ENCODE measurements around the gene MAOB. TPM values are rescaled to one million over a fixed set of nuclear protein-coding genes. Genes with fewer than 3 reads are reported as not detected.
A peak's percentile ranks its signal among the peaks of the same experiment; 100 is the strongest.
"Not testable (repeated sequence)": the region's sequence is repeated elsewhere in the genome, so short reads cannot be mapped to it uniquely, and the experiment has no call there.

MAOB gene
- 0.13 TPM in 1 of 2 replicates, not detected in the other for total RNA-seq

DNA sequence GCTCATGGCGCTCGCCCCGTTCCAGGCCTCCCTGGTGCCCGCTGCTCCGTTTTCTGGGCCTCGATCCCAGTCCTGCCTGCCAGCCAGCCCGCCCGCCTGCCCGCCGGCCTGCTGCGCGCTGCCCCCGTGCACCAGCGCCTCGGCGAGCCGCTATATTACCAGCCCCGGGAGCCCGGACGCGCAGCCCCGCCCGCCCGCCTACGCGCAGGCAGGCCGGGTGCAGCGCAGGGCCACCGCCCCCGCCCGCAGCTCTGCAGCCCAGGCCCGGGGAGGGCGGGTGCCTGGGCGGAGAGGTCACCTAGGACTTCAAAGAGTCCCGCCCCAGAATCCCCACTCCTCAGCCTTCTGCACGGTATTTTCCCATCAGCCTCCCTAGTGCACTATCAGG, at the start of gene MAOB:
Gene MAOB, minus strand, starts transcription at position 157 of the 388 bp plus-strand sequence. Its CDS starts 151 bp downstream, at position 6.
- no peak for DNase-seq (ENCODE audit: low read depth in 2 of 2)

DNA sequence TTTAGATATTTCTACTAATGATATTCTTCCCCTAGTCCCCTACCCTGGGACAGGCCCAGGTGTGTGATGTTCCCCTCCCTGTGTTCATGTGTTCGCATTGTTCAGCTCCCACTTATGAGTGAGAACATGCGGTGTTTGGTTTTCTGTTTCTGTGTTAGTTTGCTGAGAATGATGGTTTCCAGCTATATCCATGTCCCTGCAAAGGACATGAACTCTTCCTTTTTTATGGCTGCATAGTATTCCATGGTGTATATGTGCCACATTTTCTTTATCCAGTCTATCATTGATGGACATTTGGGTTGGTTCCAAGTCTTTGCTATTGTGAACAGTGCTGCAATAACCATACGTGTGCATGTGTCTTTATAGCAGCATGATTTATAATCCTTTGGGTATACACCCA, 39.8 kb upstream of the MAOB start:
- not testable (repeated sequence) for DNase-seq (ENCODE audit: low read depth in 2 of 2)

DNA sequence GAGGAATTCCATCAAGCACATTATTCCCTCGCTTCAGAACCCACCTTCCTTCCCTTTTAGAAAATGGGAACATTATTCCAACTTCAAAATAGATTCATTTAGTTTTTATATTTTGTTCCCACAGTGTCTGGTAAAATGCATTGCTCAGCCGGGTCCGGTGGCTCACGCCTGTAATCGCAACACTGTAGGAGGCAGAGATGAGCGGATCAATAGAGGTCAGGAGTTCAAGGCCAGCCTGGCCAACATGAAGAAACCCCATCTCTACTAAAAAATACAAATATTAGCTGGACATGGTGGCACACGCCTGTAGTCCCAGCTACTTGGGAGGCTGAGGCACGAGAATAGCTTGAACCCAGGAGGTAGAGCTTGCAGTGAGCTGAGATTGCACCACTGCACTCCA, 28.5 kb upstream of the MAOB start:
- DNase-seq (ENCODE audit: low read depth in 2 of 2) = not testable (repeated sequence)

DNA sequence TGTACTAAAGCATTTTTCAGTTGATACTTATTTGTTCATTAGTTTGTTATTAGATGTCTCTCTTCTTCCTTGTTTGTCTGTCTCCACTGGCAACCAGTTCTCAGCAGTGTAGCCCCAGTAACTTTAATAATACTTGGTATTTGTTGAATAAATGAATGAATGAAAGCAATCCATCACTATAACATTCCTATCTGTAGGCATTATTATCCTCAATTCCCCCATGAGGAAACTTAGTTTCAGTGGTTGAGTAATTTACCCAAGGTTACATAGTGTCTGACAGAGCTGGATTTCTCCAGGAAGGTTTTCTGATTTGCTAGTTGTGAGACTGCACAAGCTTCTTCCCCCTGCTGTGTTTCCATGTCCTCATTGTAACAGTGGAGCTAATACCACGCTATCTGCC, 27.8 kb upstream of the MAOB start:
- no peak for DNase-seq (ENCODE audit: low read depth in 2 of 2)

DNA sequence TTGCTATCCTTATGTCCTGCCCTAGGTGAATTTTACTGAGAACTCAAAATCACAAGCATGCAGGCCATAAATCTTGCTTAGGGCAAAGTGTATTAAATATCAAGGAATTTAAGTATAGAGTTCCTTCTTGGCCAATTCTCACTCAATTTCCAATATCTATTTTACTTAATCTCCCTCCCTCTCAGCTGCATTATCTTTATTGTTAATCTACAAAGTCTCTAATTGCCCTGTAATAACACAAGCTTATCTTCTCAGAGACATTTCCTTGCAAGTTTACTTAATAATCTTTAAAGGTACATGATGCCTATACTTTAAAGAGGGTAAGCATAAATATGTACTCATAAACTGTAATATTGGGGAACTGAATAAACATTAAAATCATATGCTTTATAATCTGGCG, 26.9 kb upstream of the MAOB start:
- DNase-seq (ENCODE audit: low read depth in 2 of 2) = no peak

DNA sequence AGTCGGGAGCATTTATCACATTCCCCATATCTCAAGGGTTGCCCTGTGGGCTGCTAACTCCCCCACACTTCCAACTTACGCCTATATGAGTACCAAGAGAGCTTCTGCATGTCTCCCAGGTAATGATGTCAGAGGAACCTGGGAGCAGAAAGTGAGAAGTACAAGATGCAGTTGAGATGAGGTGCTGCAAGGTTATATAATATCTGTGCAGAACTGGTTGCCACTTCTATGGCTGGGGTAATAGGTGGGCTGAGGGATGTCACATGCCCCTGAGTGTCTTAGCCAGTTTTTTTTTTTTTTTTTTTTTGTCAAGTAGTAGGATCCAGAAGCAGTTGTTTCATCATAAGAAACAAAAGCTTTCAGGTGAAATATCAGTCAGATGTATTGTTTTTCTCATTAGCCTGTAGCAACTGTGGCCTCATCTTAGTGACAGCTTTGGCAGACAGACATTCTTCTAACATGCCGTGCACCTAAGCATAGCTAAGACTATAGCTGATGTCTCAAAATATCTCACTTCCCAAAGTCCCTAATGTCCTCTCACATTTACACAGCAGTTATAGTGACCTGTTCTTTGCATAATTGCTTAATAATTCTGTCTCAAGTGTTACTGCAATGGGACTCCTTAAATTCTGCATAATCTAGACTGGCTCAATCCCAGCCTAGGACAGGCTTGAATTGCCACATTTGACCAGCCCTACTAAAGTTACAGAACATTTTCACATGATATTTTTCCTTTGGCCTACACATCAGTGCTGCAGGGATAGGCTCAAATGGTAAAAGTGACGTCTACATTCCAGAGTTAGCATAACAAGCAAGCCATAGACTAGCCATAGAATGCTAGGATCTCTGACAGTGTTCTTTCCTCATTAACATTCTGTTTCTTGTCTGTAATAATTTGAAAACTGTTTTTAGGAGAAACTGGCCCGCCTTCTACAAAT, 17.9 kb upstream of the MAOB start:
- DNase-seq (ENCODE audit: low read depth in 2 of 2) = no peak

DNA sequence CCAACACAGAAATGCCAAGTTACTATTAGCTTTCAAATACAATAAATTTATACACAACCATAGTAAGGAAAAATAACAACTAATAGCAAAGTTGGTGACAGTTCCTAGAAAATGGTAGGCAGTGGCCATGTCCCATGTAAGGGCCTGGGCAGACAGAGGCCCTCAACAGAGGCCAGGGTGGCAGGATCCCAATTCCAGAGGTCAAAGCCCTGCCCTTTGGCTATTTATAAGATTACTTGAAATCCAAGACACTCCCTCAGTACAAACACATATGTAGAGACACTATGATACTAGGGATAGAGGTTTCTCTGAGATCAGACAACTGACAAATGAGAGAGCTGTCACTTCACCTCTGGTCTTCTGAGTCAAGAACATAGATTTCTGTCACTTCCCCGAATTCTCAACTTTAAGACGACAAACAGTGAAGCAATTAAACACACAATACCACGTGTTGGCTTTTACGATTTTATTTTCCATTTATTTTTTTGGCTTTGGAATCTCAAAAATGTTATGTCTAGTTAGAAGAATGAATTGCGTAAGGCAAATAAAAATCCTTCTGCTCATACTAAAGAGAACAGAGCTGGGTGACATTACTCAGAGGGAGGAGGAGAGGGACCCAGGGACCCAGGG, 16.3 kb upstream of the MAOB start:
- no peak for DNase-seq (ENCODE audit: low read depth in 2 of 2)

DNA sequence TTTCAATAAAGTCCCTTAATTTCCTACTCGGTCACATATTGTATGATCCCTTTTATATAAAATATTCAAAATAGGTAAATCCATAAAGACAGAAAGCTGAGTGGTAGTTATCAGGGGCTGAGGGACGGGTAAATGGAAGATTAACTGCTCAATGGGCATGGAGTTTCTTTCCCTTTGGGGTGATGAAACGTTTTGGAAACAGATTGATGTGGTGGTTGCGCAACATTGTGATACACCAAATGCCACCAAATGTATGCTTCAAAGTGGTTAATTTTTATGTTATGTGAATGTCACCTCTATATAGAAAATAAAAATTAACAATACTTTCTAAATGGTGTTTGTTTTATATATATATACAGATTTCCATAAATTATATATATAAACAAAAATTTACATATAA, 15.0 kb upstream of the MAOB start:
- no peak for DNase-seq (ENCODE audit: low read depth in 2 of 2)

DNA sequence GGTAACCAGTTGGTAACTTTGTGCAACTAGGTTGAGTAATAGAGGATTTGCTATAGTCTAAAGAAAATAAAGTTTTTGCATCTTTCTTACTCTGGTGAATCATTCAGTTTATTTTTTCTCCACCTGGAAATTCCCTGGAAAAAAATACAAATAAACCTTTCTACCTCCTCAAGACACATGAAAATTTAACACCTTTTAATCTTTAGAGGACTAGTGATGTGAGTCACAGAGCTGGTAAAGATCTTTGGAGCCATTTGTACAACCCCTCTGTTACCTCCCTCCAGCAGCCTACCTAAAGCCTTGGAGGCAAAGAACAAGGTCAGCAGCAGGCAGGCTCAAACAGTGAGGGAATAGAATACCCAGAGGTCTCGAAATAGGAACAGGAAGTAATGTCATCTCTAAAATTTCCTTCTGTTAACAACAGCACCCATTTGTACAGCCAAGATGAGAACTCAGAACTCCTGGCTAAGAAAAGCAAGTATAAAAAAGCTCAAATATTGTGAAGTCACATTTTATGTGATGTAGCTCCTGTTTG, 10.2 kb upstream of the MAOB start:
- DNase-seq (ENCODE audit: low read depth in 2 of 2) = no peak

DNA sequence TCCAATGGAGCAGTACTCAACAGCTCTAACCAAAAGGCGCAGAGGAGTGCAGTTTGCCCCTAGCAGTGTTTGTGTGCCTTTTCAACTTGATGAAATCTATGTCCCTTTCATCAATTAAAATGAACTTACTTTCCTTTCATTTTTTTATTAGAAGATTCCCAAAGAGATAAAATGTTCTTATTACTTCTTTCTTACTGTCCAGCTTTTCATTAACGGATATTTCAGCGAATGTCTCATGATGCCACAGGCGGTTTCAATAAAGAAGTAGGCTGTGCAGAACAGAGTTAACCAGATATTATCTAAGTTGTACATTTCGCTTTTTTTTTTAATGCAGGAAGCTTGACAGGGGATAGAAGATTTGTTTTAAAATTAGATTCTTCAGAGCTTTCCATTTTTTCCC, 3.4 kb upstream of the MAOB start:
- no peak for DNase-seq (ENCODE audit: low read depth in 2 of 2)

DNA sequence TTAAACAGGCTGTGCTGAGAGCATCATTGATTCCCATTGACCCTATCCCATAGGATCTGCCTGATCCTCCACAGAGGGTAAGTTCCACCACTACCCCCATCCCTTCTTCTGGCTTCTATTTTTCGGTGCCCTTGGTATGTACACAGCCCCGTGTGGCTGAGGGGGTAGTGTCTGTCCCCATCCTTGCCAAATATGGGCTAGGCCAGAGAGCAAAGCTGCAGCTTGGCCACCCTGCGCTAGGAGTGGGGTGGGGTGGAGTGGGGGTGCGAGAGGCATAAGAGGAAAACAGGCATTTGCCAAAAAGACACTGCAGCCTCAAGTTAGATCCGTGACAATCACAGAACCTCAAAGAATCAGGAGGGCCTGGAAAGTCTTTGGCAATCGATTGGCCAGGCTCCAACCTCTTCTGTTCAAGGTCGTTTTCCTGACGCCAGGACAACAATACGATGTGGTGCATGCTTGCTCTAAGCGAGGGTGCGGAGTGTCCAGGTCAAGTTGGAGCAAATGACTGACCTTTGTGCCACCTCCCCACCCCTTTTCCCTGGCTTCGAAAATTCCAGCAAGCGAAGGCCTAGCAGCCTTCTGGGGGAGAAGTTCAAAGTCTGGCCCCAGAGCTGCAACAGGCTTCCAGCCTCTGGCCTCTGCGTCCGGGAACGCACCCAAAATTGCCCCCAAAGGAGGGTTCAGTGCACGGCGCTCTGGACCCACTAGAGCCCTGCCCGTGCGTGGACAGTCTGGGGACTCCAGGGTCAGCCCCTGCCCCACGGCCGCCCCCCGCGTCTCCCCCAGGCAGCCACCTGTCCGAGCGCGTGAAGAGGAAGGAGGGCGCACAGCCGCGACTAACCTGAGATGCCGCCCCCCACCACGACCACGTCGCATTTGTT, 598 bp downstream of the MAOB start:
- no peak for DNase-seq (ENCODE audit: low read depth in 2 of 2)

DNA sequence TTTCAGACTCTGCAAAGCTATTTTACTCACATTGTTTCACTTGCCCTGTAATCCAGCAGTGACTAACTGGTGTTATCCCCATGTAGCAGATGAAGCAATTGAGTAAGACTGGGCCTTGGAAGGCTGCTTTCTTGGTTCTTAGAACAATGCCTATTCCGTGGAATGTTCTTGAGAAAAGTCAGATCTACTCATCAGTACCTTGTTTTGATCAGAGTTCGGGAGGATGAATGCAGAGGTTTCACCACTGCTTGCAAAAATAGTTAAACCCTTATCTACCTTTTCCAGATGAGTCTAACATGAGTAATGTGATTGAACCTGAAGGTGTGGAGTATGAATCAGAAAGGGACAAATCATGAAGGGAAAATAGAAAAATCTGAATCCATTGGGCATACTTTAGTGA, 1.8 kb downstream of the MAOB start:
- DNase-seq (ENCODE audit: low read depth in 2 of 2) = no peak

DNA sequence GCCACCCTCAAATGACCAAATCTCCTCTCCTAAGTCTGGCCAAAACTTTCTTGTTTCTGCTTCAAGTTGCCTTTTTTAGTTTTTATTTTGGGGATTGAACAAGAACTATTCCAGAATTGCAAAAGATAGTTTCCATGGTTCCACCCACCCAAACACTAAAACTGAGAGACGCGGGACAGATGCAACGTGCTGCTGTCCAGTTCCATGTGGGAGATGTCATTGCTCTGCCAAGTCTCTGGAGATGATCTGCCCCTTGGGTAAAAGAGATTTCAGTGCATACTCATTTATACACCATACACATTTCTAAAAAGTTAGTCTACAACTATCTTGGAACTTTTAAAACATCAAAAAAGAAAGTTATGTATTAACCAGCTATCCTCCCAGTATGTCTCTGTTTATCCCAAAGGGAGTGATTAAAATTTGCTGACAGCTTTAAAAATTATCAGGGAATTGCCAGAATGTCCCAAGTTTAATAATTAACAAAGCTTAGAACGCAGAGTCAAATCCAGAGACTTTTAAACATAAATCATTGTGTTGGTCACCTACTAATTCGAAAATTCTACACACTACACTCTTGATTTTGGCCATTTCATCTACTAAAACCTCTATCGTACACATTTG, 3.2 kb downstream of the MAOB start:
- DNase-seq (ENCODE audit: low read depth in 2 of 2) = no peak

DNA sequence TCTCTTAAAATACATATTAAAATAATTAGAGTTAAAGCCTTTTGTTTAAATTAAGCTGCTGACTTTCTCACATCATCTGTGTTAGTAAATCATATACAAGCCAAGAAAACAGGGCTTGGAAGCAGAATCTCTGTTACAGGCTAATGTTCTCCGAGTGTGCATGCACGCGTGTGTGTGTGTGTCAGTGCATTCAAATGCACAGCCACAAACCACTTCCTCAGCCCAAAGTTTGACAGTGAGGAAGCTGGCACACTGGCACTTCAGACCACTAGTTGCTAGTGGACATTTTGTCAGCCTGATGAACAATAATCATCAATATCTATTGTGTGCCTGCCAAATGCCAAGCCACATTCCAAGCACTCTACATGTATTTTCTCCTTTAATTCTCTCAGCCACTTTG, 5.6 kb downstream of the MAOB start:
- DNase-seq (ENCODE audit: low read depth in 2 of 2) = no peak

DNA sequence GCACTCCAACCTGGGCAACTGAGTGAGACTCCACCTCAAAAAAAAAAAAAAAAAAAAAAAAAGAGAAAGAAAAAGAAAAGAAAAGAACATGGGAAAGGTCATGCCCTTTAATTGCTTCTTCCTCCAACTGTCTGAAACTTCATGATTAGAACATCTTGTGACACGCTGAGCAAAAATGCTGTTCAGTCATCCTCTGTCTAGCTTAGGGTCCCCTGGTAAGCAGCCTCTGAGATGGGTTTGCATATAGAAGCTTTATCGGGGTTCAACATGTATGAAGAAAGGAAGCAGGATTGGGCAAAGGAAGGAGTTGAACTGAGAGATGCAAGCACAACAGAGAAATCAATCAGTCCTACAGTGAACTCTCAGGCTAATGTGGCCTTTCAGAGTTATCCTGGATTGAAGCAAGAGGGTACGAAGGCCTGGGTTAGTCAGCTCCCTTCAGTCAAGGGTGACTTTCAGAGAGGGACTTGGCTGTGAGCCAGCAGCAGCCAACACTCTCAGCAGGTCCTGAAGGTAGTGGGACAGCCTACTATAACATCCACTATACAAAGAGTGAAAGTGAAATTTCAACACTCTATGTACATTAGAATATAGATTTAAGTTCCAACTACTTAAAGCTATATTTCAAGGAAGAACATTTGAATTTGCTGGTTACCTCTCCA, 11.4 kb downstream of the MAOB start:
- no peak for DNase-seq (ENCODE audit: low read depth in 2 of 2)

DNA sequence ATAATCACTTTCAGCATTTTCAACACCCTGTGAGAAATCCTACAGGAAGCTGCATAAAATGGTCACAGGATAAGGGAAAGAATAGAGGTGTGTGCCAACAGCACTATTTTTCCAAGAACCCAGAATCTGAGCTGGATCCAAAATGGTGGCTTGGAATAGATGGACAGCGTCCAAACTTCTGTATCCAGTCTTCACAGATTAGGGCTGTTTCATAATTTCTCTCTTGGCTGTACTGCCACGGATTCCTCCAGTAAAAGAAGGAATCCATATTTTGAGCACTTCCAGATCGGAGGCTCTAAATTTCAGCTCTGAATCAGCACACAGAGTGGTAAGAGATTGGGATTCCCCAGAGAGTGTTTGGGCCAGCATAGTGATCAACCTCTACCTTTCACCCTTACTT, 12.2 kb downstream of the MAOB start:
- no peak for DNase-seq (ENCODE audit: low read depth in 2 of 2)

DNA sequence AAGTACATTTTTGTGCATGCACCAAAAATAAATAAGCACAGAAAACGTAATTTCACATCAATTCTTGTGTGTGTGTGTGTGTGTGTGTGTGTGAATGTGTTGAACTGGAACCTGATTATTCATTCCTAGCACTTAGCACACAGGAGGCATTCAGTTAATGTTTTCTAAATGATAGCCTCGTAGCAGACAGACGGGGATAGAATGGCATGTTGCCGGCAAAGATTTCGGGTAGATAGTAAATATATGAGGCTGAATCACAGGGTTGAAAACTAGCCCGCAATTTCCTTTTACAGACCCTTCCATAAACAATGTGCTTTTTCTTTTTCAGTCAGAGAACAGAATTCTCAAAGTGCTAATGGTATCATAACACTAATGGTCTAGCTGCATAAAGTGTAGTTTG, 13.5 kb downstream of the MAOB start:
- DNase-seq (ENCODE audit: low read depth in 2 of 2) = no peak

DNA sequence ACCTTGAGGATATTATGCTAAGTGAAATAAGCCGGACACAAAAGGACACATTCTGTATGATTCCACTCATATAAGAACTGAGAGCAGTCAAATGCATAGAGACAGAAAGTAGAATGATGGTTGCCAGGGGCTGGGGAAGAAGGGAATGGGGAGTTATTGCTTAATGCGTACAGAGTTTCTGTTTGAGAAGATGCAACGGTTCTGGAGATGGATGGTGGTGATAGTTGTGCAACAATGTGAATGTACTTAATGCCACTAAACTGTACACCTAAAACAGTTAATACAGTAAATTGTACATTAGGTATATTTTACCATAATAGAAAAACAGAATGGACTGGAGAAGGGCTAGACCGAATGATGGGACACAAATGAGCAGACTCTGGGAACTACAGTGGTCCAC, 15.8 kb downstream of the MAOB start:
- DNase-seq (ENCODE audit: low read depth in 2 of 2) = no peak

DNA sequence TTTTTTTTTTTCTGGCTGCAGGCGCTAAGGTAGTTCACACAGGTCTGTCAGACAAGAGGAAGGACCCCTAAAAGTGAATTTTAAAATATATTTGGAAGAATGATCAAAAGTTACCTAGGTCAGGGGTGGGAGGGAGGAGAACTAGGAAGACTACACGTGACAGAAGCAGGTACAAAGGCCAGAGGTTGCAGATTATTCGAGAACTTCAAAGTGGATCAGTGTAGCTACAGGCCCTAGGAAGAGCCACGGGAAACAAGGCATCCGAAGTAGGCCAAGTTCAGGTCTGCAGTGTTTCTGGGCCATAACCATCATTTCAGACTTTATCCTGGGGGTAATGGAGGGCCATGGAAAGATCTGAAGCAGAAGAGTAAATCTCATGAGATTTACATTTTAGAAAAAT, 16.5 kb downstream of the MAOB start:
- DNase-seq (ENCODE audit: low read depth in 2 of 2) = no peak

DNA sequence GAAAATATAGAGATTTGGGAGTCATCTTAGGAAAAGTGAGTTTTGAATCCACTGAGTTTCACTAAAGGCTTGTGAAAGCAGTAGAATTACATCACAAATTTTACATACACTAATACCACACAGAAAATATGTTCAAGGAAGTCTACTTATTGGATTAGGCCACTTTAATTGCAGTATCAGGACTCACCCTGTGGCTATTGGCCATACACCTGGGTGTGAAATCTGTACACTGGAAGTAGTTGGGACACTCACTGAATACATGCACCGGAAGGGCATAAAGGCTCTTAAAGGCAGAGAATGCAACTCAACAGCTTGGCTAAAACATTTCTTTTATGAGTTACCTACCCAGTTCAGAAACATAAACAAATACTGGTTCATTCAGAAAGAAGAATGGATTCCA, 19.8 kb downstream of the MAOB start:
- DNase-seq (ENCODE audit: low read depth in 2 of 2) = no peak

DNA sequence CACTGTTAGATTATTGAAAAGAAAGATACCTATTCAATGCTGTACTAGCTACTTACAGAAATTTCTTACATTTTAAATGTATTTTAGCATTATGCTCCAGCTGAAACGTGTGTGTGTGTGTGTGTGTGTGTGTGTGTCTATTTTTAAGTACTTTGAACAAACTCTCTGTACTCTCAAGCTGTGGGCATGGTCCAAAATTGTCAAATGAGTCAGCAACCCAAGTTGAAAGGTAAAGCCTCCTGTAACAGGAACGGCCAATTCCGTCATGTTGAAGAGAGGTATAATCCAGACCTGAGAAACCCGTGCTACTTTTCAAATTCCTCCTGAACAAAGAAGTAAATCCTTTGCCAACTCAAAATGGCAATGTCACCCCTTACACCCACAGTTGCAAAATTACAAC, 20.5 kb downstream of the MAOB start:
- peak in 1 of 2 donors; percentile 0 for DNase-seq (ENCODE audit: low read depth in 2 of 2)

Measured in dermis microvascular lymphatic vessel endothelial cell (primary cell).